ENCODE data around the gene ERAP2.

DNA sequence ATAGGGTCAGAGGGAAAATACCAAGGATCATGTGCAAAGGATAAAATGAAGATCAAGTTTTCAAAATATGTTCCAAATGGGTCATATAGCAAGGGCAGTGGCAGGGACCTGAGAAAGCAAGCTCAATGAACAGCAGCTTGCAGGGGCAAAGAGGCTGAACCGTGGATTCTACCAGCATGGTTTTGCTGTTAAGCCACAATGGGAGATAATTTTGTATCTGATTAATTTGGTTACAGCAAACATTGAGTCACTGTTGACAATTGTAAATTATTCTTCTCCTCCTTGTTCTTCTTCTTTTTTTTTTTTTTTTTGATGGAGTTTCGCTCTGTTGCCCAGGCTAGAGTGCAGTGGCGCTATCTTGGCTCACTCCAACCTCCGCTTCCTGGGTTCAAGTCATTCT is 18.4 kb upstream of the ERAP2 start:
- TF ChIP-seq RAD21 (IDR thresholded peaks at IDR 0.05; ENCODE audit: low read depth) = no peak
- TF ChIP-seq TAF1 (IDR thresholded peaks at IDR 0.05; ENCODE audit: low read depth) = no peak
- TF ChIP-seq CREB1 (IDR thresholded peaks at IDR 0.05; ENCODE audit: low read depth) = no peak
- TF ChIP-seq NFIC (IDR thresholded peaks at IDR 0.05) = no peak
- TF ChIP-seq EP300 (IDR thresholded peaks at IDR 0.05; ENCODE audit: borderline replicate concordance) = no peak
- no peak for TF ChIP-seq FOXM1 (IDR thresholded peaks at IDR 0.05; ENCODE audit: borderline replicate concordance, low read depth)
- TF ChIP-seq TCF12 (IDR thresholded peaks at IDR 0.05; ENCODE audit: low read depth) = no peak
